NCI-H226 (cell line): ENCODE results near the gene PPAN.

Experiments
- DNase-seq: peaks from one replicate; pipeline ENCODE4 v3.0.0-alpha.2; 2015

The PPAN gene

DNA sequence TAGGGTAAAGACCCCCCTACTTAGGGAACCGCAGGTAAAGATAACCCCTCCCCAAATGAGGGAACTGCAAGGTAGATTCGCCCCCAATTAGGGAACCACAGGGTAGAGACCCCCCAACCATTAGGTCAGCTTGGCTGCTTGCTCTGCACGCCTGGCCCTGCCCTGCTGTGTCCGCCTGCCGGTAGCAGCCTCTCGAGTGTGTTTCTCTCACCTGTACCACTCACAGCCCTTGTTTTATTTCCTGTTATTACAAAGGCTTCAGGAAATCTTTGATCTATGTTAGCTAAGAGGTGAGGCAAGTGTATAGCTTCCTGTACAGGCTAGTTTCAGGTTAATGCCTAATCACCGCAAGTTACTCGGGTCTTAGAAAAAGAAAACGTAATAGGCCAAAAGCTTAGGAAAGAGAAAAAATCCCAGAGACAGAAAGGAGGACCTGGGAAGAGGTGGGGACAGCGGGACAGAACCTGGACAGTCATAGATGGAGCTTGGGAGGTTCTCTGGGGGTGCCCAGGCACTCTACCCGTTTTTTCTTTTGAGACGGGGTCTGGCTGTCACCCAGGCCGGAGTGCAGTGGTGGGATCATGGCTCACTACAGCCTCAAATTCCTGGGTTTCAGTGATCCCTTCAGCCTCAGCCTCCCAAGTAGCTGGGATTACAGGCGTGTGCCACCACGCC, 36.7 kb downstream of the PPAN start:
- DNase-seq: no peak

DNA sequence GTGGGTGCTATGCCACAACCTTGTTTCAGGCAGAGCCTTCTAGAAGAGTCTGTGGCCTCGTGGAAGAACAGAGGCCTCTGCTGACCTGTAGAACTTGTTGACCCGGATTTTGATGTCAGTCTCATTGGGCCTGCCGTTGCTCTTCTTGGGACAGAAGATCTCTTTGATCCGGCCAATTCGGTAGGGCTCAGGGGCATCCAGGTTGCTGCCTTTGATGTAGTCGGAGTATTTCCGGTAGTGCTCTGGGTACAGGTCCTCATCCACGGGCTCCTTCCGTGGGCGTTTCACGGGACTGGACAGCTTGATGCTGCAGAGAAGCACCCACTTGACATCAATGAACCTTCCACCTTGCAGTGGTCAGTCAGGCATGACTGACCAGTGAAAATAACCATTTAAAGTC, 37.5 kb downstream of the PPAN start:
- DNase-seq: no peak

DNA sequence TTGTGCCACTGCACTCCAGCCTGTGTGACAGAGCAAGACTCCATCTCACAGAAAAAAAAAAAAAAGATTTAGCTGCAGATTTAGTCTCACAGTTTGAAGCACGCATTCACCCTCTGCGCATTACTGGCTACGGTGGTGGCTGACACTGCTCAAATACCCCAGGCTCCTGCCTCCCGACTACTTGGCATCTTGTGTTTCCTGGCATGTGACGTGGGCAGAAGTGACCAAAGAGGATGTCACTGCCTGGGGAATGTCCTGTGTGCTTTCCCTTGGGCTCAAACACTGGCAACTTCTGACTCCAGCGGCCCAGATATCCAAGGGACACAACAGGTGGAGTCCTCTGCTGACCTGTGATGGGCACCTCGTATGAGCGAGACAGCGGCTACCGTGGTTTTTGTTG, 38.2 kb downstream of the PPAN start:
- no peak for DNase-seq

DNA sequence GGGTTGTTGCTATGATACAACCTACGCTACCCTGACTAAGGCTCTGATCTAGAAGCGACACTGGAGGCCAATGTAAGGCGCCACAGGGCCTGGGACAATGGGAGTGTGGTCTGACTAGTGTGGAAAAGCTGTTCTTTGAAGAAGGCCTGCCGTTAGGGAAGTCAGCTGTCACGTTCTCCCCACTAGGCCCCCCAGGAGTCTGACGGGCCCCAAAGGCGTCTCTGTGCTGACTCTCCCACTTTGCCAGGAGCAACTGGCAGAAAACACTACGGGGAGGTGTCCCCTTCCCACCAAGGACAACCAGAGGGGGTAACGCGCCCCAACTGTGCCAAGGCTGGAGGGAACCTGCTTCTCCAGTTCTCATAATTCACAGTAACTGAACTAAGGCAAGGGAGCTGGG, 38.9 kb downstream of the PPAN start:
- DNase-seq: no peak

DNA sequence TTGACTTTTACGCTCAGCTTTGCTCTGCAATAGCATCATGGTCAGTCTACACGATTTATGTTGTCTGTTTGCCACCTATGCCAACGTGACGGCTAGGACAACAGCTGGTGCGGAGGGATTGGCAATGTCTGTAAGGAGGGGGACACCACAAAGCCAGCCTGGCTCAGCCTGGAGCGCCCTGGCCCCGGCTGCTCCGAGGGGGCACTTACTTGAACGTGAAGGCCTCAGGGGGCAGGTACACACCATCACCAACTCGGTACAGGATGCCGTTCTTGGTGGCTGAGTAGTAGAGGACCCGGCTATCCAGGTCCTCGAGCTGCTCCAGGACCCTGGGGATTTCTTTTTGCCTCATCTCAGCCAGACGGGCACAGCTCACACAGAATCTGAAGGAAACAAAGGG, 40.0 kb downstream of the PPAN start:
- DNase-seq: no peak

DNA sequence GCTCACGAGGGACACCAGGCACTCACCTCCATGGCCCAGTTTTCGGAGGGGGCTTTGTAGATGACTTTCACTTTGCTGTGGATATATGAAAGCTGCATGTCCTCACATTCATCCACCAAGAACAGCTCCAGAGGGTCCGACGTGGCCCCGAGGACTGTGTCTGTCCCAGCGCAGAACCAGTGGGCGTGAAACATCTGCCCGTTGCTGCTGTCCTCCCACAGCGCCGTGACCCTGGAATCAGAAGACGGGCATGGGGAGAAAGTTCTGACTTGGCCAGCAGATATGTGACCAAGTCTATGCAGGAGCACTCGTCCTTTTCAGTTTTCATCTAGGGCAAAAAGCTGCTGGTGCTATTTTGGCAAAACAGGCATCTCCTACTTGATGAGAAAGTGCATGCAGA, 43.3 kb downstream of the PPAN start:
- no peak for DNase-seq

DNA sequence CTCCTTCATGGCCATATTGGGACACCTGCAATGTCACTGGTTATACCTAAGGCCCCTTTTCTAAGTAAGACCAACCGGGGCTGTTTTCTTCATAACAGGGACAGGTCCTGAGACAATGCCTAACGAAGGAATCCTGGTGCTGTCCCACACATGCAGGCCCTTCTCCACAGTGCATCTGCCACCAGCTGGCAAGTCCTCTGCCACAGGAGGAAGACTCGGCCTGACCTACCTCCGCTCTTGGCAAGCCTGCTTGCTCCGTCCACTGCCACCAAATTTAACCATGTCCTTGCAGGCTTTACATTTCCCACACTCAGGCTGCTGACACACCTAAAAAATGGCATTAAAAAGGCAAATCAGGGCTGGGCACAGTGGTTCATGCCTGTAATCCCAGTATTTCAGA, 45.4 kb downstream of the PPAN start:
- DNase-seq: no peak

DNA sequence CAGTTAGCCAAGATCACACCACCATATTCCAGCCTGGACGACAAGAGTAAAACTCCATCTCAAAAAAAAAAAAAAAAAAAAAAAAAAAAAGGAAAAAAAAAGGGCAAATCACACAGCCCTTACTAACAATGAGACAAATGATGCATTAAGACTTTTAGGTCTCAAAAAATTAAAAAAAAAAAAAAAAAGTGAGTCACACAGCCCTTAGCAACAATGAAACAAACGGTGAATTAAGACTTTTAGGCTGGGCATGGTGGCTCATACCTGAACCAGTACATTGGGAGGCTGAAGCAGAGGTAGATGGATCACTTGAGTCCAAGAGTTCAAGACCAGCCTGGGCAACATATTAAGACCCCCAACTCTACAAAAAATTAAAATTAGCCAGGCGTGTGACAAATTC, 45.9 kb downstream of the PPAN start:
- DNase-seq: no peak

DNA sequence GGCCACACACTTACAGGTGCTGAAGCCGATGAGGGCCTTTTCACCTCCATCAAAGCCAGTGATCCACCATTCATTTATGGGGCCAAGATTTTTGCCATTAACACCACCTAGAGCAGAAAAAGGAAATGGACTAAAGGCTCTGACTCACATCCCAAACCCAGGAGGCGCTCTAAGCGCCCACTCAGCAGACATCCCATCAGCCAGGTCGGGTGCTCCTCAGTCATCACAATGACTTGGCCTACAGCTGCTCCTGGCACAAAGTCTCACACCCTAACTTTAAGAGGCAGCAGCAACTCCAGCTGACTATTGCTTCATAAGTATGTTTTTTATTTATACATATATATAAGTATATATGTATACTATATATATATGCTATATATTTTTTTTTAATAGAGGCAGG, 49.7 kb downstream of the PPAN start:
- DNase-seq: no peak

DNA sequence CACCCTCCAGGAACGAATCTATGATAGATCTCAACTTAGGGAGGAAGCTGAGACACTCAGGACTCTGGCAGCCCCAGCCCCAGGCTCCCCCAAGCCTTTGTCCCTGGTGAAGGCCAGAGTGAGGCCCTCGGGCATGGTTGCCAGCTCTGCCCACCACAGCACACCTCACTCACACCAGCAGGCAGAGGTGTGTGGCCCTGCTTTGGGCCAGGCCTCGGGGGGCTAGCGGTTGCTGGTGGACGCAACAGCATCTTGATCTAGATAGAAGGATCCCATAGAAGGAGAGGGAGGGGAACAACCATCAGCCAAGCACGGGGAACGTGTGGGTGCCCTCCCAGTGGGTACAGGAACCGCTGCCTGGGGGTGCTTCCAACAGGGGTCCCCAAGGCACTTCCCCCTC, 51.9 kb downstream of the PPAN start:
- DNase-seq: no peak

DNA sequence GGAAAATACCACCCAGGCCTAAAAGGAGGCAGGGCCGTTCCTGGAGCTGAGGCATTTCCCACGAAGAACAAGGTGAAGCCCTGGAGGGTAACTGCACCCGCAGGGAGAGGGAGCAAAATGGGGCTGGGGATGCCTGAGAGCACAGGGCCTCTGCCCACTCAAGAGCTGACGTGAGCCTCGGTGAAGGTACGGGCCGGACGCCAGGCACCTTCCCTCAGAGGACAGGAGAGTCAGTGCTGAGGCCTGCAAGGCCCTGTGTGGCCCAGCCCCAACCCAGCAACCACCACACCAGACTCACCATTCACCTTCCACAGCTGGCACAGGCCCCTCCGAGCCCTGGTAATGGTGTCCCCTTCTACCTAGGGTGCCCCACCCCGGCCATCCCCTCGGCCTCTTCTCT, 52.3 kb downstream of the PPAN start:
- no peak for DNase-seq

DNA sequence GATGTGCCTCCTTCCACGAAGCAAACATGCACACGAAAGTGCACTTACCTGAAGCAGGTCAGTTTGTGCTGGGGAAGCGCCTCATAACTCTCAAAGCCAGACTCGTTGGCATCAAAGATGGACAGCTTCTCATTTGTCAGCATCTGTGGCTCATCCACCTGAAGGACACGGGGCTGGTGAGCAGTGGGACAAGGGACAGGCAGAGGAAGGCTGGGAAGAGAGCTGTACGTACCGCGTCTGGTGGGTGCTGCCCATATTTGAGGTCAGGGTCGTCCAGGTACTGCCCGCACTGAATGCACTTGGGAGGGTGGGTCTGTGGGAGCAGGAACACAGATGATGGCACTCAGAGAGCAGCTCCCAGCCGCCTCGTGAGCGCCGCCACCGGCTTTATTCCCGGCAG, 53.4 kb downstream of the PPAN start:
- DNase-seq: no peak
